Epithelial cell of prostate (primary cell): ENCODE measurements around the gene PPFIBP1.

Experiments
- DNase-seq: peaks from one replicate; pipeline ENCODE4 v3.0.0-alpha.2; 2011; ENCODE audit warnings: low read depth, low spot score
- H3K27ac ChIP-seq: fragments of 450-650 bp; 2 replicates; pipeline ENCODE4 v1.5.1; 2017; ENCODE audit warnings: mild to moderate bottlenecking

PPFIBP1 gene

DNA sequence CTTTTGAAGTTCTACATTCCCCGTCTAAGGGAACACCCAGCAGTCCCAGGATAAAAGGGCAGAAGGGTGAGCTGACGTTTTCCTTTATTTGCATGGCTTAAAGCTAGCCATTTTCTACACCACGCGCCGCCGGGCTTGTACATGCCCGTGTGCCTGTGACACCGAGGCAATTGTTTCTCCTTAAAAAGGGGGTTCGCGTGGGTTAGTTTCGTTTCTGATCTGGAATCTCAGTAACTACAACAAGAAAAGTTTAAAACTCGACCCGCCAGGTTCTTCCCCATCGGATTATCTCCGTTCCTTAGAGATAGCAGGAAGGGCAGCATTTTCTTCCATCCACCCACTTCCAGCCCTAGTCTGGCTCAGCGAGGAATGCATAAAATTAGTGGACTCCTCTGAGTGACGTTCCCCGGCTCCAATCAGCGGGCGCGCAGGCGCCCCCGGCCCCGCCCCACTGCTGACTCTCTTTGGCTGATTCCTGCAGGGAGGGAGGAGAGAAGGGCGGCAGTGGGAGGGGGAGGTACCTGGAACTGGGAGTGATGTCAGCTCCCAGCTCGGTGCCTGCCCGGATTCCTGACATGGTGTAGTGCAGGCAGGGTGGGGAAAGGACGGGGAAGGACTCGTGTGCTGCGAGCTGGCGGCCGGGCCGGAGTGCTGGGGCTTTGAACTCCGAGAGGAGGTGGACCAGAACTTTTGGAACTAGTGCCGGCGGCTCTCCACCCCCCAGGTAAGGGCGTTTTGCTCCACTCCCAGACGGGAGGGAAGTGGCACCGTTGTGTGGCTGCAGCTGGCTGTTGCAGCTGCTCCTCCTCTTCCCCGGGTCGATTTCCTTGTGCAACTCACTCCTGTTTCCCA is at the start of gene PPFIBP1:
Gene PPFIBP1 (plus strand): TSS at position 565 of the 852 bp plus-strand sequence. CDS start 109,191 bp downstream, outside the sequence.
- peak; percentile 87 for DNase-seq
- peak within 1 kb of the TSS; percentile 86 for H3K27ac ChIP-seq

DNA sequence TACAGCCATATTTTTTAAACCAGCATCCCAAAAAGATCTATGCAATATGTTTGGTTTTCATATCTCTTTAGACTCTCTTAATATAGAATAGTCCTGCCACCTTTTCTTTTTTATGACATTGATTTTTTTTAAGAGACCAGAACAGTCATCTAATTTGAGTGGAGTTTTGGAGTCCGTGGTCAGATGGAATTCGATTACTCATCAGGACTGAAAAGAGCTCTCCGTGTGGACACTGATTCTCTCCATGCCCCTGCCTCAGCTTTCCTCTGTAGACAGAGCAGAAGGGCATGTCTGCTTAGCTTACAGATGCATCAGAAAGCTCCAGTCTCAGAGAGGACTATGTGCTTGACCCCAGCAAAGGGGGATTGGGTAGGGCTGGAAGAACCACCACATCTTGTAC is 49.7 kb upstream of the PPFIBP1 start:
- DNase-seq = peak; percentile 12
- no peak overlapping the region for H3K27ac ChIP-seq

DNA sequence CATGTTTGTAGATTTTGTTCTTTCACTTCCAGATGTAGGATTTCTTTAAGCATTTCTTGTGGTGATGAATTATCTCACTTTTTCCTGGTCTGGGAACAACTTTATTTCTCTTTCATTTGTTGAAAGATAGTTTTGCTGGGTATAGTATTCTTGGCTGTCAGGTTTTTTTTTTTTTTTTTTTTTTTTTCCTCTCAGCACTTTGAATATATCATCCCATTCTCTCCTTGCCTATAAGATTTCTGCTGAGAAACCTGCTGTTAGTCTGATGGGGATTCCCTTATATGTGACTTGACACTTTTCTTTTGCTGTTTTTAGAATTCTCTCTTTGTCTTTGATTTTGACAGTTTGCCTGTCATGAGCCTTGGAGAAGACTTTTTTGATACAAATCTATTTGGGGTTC is 47.0 kb upstream of the PPFIBP1 start:
- no peak for DNase-seq
- H3K27ac ChIP-seq = no peak overlapping the region

DNA sequence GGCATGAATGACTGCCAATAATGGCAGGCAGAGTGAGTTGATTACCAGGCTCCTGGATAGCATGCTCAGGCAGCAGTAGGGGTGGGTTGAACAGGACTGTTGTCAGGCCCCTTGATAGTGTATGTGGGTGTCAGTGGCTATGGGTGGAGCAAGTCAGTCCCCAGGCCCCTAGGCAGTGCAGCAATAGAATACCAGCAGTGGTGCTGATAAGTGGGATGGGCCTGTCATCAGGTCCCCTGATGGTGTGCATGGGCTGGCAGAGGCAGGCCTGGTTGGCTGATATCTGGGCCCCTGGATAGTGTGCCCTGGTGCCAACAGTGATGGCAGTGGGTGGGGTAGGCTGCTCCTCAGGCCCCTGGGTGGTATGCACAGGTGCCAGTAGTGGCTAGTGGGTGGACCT is 45.1 kb upstream of the PPFIBP1 start:
- H3K27ac ChIP-seq = no peak overlapping the region
- no peak for DNase-seq

DNA sequence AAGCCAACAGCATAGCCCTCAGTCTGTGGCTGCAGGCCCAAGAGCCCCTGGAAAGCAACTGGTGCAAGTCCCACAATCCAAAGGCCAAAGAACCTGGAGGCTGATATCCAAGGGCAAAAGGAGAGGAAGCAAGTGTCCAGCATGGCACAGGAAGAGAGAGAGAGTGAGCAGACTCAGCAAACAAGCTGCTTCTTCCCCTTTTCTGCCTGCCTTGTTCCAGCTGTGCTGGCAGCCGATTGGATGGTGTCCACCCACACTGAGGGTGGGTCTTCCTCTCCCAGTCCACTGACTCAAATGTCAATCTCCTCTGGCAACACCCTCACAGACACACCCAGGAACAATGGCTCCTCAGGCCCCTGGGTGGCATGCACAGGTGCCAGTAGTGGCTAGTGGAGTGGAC is 44.0 kb upstream of the PPFIBP1 start:
- no peak overlapping the region for H3K27ac ChIP-seq
- no peak for DNase-seq

DNA sequence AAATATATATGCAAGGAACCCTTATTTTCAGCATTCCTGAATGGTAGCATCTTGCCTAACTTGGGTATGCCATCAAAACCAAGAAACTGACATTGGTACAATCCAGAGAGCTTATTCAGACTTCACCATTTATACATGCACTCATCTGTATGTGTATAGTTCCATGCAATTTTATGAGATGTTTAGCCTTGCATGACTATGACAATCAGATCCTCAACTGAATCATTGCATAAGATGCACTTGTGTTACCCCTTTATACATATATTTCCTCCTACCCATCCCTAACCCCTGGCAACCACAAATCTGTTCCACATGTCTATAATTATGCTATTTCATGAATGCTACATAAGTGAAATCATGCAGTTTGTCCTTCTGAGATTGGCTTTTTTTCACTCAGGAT is 37.0 kb upstream of the PPFIBP1 start:
- DNase-seq = no peak
- H3K27ac ChIP-seq = no peak overlapping the region

DNA sequence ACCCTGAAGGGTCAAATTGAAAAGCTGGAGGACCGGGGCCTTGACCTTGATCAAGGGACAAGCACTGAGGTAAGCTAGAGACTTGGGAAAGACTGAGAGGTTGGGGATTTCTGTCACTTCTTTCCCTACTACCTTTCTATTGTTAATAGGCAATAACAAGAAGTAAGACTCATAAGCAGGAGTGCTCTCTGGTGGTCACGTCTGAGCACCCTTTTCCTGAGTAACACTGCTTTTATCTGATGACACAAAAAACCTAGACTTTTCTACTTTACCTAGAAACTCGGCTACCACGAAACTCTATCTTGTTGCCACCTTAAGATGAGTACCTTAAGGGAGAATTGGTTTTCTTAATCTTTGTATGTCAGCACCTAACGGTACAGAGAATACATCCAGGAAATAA is 35.5 kb upstream of the PPFIBP1 start:
- no peak overlapping the region for H3K27ac ChIP-seq
- no peak for DNase-seq

DNA sequence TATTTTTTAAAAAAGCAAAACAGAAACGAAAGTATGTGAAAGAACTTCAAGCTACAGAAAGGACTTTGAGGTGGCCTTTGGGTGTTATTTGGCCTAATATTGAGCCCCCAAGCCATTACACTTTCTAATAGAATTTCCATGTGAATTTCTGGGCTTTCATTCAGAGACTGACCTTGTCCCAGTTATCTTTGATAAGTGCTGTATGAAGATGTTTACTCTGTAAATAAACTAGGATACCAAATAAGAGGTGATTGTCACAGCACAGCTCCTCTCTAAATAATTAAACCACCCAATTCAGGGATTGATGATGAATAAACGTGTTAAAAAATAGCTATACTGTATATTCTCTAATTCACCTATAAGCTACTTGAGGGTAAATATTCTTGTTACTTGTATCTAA is 32.8 kb upstream of the PPFIBP1 start:
- no peak for DNase-seq
- H3K27ac ChIP-seq = no peak overlapping the region

DNA sequence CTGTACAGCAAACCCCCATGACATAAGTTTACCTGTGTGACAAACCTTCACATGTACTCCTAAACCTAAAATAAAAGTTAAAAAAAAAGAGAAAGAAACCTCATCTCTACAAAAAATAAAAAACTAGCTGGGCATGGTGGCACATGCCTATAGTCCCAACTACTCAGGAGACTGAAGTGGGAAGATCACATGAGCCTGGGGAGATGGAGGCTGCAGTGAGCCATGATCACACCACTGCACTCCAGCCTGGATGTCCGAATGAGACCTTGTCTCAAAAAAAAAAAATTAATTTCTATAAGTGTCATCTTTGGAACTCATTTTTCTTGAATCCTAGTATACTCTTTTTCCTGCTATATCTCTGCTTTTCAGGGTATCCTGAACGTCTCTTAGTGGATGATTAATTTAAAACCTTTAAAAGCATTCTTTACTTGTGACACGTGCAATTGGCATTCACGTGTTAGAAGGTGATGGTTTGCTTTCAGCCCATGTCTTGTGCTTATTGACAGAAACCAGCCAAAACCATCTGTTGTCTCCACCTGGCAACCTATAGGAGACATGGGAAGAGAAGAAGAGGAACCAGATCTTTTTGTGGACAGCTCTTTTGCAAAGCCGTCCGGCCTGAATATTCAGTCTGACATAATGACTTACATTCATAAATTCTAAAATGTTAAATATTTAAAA is 30.6 kb upstream of the PPFIBP1 start:
- no peak overlapping the region for H3K27ac ChIP-seq
- no peak for DNase-seq

DNA sequence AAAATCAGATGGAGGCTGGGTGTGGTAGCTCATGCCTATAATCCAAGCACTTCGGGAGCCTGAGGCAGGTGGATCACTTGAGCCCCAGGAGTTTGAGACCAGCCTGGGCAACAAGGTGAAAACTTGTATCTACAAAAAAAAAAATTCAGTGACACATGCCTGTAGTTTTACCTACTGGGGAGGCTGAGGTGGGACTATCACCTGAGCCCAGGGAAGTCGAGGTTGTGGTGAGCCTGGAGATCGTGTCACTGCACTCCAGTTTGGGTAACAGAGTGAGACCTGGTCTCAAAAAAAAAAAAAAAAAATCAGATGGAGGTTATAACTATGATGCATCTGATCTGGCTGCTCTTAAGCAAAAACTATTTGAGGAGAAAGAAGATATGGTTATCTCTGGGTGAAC is 26.6 kb upstream of the PPFIBP1 start:
- no peak for DNase-seq
- no peak overlapping the region for H3K27ac ChIP-seq

DNA sequence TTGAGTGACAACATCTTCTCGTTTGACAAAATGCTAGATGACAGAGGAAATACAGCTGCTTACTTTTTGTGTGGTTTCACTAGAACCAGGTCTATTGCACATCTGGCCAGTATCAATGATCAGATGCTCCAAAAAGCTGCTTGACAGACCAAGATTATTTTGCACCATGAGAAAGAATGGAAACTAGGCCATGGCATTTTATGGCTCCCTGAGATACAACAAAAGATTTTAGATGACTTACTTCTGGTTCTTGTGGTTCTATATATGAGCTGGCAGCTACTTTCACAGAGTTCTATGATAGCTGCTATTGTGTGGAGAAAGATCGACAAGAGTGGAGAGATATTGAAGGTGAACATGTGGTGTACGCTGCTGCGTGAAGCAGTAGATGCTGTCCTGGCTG is 25.9 kb upstream of the PPFIBP1 start:
- H3K27ac ChIP-seq = no peak overlapping the region
- no peak for DNase-seq

DNA sequence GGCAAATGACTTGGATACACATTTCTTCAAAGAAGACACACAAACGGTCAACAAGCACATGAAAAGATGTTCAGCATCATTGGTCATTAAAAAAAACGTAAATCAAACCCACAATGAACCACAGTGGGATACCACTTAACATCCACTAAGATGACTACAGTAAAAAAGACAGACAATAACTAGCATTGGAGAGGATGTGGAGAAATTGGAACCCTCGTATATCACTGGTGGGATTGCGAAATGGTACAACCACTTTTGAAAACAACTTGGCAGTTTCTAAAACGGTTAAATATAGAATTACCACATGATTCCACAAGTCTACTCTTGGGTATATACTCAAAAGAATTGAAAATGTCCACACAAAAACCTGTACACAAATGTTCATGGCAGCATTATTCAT is 25.2 kb upstream of the PPFIBP1 start:
- H3K27ac ChIP-seq = no peak overlapping the region
- no peak for DNase-seq

DNA sequence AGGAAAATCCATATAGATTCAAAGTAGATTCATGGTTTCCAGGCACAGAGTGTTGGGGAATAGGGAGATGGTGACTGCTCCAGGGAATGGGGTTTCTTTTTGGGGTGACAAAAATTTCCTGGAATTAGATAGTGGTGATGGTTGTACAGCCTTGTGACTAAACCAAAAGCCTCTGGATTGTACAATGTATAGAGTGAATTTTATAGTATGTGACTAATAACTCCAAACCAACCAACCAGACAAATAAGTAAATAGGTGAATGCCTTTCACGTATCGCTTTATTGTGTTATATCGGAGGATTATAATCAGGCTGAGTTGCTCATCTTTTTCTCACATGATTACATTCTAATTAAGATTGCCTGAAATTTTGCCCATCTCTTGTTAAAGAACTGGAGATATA is 24.6 kb upstream of the PPFIBP1 start:
- H3K27ac ChIP-seq = no peak overlapping the region
- DNase-seq = no peak

DNA sequence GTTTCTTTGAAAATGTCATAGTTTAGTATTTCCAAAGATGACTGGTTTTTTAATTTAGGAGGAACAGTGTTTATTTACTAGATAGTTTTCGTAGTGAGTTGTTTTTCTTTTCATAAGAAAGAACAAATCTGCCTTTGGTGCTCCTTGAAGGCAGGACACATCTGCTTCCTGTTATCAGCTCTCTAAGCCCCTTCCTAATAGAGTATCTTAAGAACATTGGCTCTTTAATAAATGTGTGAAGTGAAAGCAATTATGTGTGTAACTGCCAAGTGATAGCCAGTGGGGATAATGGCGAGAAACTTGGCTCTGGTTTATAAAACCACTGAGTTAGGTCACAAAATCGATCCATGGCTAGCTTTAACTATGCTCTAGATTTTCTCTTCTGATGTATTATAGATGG is 23.5 kb upstream of the PPFIBP1 start:
- no peak overlapping the region for H3K27ac ChIP-seq
- DNase-seq = no peak

DNA sequence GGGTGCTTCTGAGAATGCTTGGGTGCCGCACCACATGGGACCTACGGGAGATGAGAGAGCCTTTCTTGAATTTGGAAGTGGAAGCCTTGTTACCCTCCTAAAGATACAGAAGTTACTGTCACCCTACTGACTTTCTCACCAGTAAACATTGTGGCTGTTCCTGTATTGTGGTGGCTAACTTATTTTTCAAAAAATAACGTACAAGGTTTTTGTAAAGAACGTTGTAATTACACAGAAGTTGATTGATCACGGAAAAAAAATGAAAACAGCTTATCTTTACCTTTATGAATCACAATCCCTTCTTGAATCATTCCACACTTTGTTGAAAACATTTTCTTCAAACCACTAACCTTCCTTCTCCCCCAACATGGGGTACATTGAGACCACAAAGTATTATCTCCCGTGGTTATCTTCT is 22.0 kb upstream of the PPFIBP1 start:
- no peak overlapping the region for H3K27ac ChIP-seq
- no peak for DNase-seq

DNA sequence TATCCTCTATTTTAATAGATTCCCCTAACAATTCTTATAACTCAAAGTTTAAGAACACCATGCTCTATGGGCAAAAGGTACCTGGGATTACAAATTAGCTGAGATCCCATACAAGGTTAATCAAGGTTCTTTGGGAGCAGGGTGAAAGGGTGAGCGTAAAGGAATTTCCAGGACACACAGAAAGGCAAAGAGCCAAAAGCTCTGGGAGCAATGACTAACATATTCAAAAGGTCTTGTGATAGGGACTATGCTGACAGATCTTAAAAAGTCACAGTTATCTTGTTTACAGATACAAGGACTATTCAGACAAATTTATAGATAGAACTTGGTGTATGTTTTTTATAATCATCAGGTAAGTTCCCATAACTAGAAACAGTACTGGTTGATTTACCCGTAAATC is 19.5 kb upstream of the PPFIBP1 start:
- no peak overlapping the region for H3K27ac ChIP-seq
- DNase-seq = no peak

DNA sequence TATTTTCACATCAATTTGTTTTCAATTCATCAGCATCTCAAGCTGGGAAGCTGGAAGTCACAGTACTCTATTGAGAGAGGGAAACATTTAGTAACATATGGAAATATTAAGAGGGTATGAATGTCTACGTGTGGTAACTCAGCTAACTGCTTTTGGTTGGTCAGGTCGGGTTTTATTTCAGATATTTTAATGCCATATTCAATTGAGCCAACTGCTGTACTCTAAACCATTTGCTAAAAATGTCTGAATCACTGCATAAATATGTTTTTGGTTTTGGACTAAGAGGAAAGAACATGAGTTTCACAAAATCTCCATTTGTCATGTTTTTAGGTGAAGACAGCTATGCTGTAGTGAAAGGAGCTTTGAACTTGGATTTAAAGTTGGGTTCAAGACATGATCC is 18.9 kb upstream of the PPFIBP1 start:
- no peak for DNase-seq
- H3K27ac ChIP-seq = no peak overlapping the region

DNA sequence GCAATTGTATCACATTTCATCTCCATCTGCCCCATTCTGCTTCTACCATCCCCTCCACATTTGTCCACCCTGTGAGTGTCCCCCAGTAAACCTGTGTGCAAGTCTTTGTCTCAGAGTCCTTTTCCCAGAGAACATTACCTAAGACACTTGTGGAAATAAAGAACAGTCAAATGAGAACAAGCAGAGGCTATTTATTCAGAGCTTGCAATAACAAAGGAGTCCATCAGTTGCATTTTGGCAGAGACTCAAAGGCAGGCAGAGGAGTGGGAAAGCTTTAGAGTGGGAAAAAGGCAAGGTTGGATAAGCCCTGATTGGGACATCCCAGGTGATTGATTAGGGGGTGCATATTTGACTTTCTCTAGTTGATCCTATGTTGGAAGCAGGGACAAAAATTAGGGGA is 18.2 kb upstream of the PPFIBP1 start:
- no peak for DNase-seq
- H3K27ac ChIP-seq = no peak overlapping the region

DNA sequence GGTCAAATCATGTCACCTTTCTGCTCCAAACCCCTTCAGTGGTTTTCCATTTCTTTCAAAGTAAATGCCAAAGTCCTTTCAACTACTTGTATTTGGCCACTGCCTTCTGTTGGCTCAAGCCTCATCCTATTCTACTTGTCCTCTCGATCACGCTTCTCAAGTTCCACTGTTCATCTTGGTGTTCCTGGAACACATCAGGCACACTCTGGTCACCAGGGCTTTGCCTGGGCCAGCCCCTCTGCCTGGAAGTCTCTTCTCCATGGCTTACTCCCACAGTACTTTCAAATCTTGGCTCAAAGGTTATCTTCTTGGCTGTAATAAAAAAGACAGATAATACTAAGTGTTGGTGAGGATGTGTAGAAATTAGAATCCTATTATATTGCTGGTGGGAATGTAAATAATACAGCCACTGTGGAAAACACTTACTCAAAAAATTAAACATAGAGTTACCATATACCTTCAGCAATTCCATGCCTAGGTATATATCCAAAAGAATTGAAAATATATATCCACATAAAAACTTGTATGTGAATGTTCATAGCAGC is 17.3 kb upstream of the PPFIBP1 start:
- no peak for DNase-seq
- no peak overlapping the region for H3K27ac ChIP-seq

DNA sequence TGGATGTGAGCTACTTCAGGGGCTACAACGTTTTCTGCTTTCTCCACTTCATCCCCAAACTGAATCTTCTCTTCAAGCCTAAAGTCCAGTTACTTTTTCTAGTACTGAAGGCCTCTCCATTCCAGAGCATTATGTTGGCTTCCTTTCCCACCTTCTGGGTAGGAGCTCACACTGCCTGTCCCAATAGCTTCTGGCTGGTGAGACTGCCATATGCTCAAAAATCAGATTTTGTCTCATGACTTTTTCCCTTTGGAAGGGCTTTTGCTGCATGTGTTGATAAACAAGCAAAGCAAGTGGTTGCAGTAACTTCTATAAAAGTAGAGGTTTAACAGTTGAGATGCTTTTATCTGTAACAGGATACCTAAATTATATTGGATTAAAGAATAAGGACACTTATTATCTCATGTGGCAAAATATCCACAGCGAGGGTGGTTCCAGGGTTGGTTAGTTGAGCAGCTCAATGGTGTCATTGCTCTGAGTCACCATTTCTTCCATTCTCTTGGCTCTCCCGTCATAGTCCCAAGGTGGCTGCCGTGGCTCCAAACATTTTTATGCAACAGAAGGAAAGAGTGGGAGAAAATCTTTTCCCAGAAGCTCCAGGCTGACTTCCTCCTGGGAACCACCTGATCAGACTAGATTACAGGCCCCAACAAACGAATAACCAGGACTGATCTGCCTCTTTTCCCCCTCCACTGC is 15.1 kb upstream of the PPFIBP1 start:
- H3K27ac ChIP-seq = no peak overlapping the region
- no peak for DNase-seq
